ENCODE results near the gene ZNHIT1.

Gene ZNHIT1

GRCh38 chr7:101172005-101172853, 45.7 kb upstream of the ZNHIT1 start:
- TF ChIP-seq CTCF (IDR thresholded peaks at IDR 0.05; ENCODE audit: borderline replicate concordance, insufficient read depth, low read depth, low read length) = no peak
- H3K4me3 ChIP-seq (ENCODE audit: low read depth, low read length) = no peak overlapping the region

GRCh38 chr7:101172854-101173751, 44.9 kb upstream of the ZNHIT1 start:
- no peak for TF ChIP-seq CTCF (IDR thresholded peaks at IDR 0.05; ENCODE audit: borderline replicate concordance, insufficient read depth, low read depth, low read length)
- no peak overlapping the region for H3K4me3 ChIP-seq (ENCODE audit: low read depth, low read length)

DNA sequence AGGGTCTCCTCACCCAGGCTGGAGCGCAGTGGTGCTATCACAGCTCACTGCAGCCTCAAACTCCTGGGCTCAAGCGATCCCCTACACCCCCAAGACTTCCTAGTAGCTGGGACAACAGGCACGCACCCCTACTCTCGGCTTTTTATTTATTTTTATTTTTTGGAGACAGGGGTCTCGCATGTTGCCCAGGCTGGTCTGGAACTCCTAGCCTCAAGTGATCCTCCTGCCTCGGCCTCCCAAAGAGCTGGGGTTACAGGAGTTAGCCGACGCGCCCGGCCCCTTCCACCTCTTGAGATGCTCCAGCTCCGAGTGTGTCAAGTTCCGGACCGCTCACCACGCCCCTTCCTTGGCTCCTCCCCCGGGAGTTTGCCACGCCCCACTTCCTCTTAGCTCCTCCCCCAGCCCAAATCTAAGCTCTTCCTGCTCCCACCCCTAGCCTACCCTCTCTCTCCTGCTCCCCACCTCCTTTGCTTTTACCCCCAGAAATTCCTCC, 44.2 kb upstream of the ZNHIT1 start:
- H3K4me3 ChIP-seq (ENCODE audit: low read depth, low read length) = no peak overlapping the region
- no peak for TF ChIP-seq CTCF (IDR thresholded peaks at IDR 0.05; ENCODE audit: borderline replicate concordance, insufficient read depth, low read depth, low read length)

- H3K4me3 ChIP-seq (ENCODE audit: low read depth, low read length) = no peak overlapping the region
- TF ChIP-seq CTCF (IDR thresholded peaks at IDR 0.05; ENCODE audit: borderline replicate concordance, insufficient read depth, low read depth, low read length) = no peak
Measured at GRCh38 chr7:101174322-101174854, 43.6 kb upstream of the ZNHIT1 start.

DNA sequence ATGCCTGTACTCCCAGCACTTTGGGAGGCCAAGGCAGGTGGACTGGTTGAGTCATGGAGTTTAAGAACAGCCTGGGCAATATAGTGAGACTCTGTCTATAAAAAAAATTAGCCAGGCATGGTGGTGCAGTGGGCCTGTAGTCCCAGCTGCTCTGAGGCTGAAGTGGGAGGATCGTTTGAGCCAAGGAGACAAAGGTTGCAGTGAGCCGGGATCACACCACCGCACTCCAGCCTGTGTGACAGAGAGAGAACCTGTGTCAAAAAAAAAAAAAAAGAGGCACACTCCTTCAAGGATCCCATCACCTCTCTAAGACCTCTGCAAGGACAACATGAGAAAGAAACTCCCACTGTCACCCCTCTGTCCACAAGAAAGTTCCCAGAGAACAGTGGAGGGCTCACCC, 42.3 kb upstream of the ZNHIT1 start:
- no peak for TF ChIP-seq CTCF (IDR thresholded peaks at IDR 0.05; ENCODE audit: borderline replicate concordance, insufficient read depth, low read depth, low read length)
- no peak overlapping the region for H3K4me3 ChIP-seq (ENCODE audit: low read depth, low read length)

DNA sequence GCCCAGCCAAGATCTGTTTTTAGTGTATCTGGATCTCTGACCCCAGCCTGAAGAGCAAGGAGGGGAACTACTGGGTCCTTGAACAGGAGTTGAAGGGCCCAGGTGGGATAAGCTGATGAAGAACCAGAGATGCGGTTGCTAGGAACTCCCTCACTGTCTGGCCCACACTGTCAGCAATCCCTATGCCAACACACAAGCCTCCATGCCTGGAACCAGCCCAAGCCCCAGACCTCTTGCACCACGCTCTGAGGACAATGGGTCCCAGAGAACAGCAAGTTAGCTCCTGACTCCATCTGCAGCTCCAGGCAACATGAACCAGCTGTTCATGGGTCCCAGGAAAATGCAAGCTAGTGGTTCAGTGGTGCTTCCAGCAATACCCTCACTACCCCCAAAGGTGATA, 40.3 kb upstream of the ZNHIT1 start:
- H3K4me3 ChIP-seq (ENCODE audit: low read depth, low read length) = no peak overlapping the region
- no peak for TF ChIP-seq CTCF (IDR thresholded peaks at IDR 0.05; ENCODE audit: borderline replicate concordance, insufficient read depth, low read depth, low read length)
